Right lobe of liver (tissue), 4 donors: ENCODE data around the gene SELENOM.

Source experiments
- CTCF ChIP-seq, 4 donors: fragments of 200-600 bp in 3 of 4; fragments of 450-650 bp in 1 of 4; IDR thresholded peaks; one replicate each; pipeline versions ENCODE4 v1.5.1 to v1.8.0; 2016 to 2022; ENCODE audit warnings: antibody characterized with exemption in 4 of 4, mild to moderate bottlenecking in 2 of 4
- POLR2A ChIP-seq: fragments of 450-650 bp; IDR thresholded peaks from one replicate; pipeline ENCODE4 v1.6.1; 2017; ENCODE audit warnings: antibody characterized with exemption, mild to moderate bottlenecking
- donor health status: DM: no; HTN: no; CAD: no.
- donor health status: DM: no; HTN: no; CAD: no.
- donor health status: DM: no; HTN: yes; CAD: no.

GRCh38 chr22:31095637-31096249, 11.6 kb downstream of the SELENOM start:
- TF ChIP-seq CTCF (IDR thresholded peaks at IDR 0.05) (no peak), POLR2A (no peak)
